Fibroblast of peridontal ligament (primary cell): ENCODE measurements around the gene SHISAL2B.
"Not testable (repeated sequence)": the region's sequence is repeated elsewhere in the genome, so short reads cannot be mapped to it uniquely, and the experiment has no call there.

Source experiments
- DNase-seq: peaks from one replicate; pipeline ENCODE4 v3.0.0-alpha.2; 2010; ENCODE audit errors: extremely low read depth

The SHISAL2B gene

DNA sequence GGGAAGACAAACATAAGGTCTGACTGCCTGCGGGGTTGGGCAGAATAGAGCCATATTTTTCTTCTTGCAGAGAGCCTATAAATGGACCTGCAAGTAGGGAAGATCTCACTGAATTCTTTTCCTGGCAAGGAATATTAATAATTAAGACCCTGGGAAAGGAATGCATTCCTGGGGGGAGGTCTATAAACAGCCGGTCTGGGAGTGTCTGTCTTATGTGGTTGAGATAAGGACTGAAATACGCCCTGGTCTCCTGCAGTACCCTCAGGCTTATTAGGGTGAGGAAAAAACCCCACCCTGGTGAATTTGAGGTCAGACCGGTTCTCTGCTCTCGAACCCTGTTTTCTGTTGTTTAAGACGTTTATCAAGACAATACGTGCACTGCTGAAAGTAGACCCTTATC lies 6.1 kb downstream of the SHISAL2B start:
- not testable (repeated sequence) for DNase-seq

DNA sequence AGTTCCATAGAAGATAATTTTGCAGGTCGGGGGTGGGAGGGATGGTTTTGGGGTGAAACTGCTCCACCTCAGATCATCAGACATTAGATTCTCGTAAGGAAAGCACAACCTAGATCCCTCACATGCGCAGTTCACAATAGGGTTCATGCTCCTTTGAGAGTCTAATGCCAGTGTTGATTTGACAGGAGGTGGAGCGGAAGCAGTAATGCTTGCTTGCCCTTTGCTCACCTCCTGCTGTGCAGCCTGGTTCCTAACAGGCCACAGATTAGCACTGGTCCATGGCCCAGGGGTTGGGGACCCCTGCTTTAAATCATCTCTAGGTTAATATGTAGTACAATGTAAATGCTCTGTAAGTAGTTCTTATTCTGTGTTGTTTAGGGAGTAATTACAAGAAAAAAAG lies 10.5 kb downstream of the SHISAL2B start:
- no peak for DNase-seq

DNA sequence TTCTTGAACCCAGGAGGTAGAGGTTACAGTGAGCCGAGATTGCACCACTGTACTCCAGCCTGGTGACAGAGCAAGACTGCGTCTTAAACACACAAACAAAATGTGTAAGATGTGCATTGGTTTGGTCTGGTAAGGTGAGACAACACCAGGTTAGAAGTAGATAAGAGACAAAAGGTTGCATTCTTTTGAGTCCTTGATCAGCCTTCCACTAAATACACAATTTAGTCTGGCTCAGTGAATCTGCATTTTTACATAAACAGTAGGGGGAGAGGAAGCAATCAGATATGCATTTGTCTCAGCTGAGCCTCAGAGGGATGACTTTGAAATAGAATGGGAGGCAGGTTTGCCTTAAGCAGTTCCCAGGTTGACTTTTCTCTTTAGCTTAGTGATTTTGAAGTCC lies 15.8 kb downstream of the SHISAL2B start:
- DNase-seq = not testable (repeated sequence)

DNA sequence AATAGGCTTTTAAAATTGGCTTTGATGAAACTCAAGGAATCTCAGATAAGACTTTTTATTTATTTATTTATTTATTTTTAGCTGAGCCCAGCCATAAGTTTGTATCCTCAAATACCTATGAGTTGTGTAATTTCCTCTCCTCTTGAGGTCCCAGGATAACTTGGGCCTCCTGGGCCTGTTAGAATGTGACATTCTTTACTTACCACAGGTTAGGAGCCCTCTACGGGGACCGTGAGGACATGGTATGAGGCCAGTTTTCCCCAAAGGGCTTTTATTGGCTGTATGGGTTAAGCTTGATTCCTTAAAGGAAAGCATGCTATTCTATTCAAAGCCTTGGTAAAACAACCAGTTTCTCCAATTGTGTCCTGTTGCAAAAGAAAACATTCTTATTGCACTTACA lies 16.9 kb downstream of the SHISAL2B start:
- no peak for DNase-seq

DNA sequence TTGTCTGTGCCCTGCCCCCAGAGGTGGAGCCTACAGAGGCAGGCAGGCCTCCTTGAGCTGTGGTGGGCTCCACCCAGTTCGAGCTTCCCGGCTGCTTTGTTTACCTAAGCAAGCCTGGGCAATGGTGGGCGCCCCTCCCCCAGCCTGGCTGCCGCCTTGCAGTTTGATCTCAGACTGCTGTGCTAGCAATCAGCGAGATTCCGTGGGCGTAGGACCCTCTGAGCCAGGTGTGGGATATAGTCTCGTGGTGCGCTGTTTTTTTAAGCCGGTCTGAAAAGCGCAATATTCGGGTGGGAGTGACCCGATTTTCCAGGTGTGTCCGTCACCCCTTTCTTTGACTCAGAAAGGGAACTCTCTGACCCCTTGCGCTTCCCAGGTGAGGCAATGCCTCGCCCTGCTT lies 24.2 kb downstream of the SHISAL2B start:
- not testable (repeated sequence) for DNase-seq

- DNase-seq = no peak
Measured at GRCh38 chr5:64722588-64722987, 32.3 kb downstream of the SHISAL2B start.

GRCh38 chr5:64727150-64727549 lies 36.8 kb downstream of the SHISAL2B start:
- DNase-seq = no peak

- DNase-seq = no peak
Measured at GRCh38 chr5:64742411-64742810, 52.1 kb downstream of the SHISAL2B start.

DNA sequence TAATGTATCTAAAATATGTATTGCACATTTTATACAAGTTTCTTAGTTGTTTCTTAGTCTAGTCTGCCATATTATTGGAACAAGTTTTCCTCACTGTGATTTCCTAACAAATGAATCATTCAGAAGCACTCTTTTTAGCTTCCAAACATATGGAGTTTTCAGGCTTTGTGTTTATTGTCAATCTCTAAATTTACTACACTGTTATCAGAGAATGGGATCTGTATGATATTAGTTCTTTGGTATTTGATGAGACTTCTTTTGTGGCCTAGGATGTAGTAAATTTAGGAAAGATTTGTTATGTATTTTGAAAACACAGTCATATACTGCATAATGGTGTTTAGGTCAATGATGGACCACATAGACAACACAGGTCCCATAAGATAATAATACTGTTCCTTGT lies 52.5 kb downstream of the SHISAL2B start:
- DNase-seq = peak; percentile 27

DNA sequence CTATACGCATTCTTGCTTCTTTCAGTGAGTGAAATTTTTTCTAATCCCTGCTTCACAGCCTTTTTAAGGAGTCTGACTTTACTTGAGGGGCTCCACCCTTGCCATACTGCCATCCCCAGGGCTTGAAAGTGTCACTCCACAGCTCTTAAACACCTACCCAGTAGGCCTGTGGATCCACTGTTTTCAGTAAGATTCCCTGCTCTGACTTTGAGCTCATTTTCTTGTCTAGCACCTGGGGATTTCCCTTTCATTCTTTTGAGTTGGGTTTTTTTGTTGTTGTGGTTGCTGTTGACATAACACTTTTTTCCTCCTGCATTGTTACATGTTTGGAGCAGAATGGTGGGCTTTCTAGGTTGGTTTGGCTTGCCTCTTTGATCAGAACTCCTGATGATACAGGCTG lies 54.6 kb downstream of the SHISAL2B start:
- DNase-seq = no peak

DNA sequence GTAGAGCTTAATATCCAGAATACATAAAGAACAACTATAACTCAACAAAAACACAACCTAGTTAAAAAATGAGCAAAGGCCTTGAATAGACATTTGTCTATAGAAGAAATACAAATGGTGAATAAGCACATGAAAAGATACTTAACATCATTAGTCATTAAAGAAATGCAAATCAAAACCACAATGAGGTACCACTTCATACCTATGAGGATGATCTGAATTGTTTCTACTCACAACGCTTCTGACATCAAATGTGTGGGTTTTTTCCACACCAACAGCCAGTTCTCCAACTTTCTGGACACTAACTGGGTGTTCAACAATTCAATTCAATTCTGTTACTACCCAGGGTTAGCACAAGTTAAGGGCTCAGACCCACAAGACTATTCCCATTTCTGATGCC lies 56.1 kb downstream of the SHISAL2B start:
- DNase-seq = no peak

DNA sequence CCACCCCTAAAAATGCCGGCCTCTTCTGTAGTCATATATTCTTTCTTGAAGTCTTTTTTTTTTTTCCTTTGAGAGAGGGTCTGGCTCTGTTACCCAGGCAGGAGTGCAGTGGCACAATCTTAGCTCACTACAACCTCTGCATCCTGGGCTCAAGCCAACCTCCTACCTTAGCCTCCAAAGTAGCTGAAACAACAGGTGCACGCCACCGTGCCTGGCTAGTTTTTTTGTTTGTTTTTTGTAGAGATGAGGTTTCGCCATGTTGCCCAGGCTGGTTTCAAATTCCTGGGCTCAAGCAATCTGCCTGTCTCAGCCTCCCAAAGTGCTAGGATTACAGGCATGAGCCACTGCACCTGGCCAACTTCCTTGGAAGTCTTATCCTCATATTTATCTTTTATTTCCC lies 59.1 kb downstream of the SHISAL2B start:
- DNase-seq = no peak

GRCh38 chr5:64754066-64754465 lies 63.8 kb downstream of the SHISAL2B start:
- DNase-seq = no peak

- DNase-seq = no peak
Measured at GRCh38 chr5:64758901-64759300, 68.6 kb downstream of the SHISAL2B start.

DNA sequence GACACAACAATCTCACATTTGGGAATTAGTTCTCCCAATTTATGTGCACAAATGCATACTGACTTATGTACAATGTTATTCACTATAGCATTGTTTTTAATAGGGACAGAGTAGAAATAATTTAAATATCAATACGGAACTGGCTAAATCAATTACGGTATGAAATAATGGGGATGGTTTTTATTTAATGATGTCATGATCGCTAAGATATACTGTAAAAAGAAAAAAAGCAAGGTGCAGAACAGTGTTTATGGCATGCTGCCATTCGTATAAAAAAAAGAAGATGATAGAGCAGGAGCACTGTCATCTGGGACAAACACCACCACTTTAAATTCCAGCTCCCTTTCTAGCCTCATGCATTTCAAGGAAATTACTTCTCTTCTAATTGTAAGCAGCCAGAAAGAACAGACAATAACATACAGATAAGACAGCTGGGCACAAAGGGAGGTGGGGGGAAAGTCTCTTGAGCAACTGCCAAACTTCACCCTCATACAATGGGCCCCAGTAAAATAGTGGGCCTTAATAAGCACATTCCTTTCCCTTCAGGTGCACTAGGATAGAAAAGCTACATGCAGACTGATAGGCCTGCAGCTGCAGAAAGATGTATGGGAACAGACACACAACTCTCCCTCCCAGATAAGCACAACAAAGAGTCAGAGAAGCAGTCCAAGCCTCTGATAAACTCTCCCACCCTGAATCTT lies 69.8 kb downstream of the SHISAL2B start:
- DNase-seq = no peak

DNA sequence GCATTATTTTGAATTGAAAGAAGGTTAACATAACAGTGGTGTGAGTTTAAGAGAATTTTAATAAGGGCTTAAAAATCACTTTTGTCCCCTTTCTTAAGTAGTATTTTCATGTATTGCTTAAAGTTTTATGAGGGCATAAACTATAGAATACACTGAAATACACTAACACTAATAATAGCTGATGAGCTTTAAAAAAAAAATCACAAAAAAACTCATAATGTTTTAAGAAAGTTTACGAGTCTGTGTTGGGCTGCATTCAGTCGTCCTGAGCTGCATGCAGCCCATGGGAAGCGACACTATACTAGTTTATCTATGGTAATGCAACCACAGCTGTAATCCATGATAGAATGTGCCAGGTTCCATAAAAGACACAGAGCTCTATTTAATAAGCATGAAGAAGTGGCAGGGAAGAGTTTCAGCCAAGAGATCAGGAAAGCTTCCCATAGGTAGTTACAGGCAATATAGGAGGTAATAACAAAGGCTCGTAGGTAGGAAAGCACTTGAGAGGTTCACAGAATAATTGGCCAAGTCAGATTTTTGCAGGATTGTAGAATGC lies 73.7 kb downstream of the SHISAL2B start:
- DNase-seq = no peak

DNA sequence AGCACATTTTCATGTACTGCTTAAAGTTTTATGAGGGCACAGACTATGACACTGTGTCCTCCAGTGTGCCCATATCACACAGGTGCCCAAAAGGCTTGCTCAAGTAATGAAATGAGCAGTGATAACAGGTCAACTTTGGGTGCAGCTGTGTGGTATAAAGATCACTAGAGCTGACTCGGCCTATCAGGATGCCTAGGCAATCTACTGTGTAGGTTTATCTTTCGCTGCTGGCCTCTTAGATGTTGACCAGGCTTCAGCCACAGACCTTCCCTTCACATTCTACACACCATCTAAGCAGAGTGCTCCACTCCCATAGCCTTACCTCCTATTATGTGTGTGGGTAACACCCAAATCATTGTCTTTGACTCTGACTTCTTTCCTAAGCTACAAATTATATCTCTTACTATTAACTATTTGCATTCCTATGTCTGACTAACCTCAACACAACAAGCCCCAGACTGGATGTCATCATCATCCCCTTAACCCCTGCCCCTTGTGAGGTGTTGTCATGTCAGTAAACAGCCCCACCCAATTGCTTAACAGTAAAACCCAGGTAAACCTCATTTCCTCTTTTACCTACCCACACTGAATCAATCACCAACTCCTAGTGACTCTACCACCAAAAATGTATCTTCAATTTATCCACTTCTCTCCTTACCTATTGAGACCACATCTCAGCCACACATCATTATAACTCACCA lies 75.7 kb downstream of the SHISAL2B start:
- no peak for DNase-seq

DNA sequence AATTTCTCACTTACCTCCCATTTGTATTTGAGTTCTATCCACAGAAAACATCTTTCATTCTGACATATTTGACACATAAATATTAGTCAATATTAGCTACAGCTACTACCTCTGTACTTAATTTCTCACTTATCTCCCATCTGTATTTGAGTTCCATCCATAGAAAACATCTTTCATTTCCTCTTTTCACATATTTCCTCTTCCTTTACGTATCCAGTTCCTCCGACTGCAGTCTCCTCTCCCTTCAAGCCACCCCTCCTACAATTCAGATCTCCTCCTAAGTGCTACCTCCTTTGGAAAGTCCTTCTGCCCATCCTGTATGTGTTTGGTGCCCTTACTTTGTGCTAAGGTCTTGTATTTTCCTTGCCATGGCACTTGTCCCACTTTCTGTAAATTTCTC lies 76.6 kb downstream of the SHISAL2B start:
- no peak for DNase-seq
